SHP77 (cell line): Measurements from ENCODE around the gene SLC16A7.

Experiments
- DNase-seq, 2 experiments: peaks; one replicate each; lab custom pipeline; 2025; lab: John Stamatoyannopoulos, UW

SLC16A7 gene

DNA sequence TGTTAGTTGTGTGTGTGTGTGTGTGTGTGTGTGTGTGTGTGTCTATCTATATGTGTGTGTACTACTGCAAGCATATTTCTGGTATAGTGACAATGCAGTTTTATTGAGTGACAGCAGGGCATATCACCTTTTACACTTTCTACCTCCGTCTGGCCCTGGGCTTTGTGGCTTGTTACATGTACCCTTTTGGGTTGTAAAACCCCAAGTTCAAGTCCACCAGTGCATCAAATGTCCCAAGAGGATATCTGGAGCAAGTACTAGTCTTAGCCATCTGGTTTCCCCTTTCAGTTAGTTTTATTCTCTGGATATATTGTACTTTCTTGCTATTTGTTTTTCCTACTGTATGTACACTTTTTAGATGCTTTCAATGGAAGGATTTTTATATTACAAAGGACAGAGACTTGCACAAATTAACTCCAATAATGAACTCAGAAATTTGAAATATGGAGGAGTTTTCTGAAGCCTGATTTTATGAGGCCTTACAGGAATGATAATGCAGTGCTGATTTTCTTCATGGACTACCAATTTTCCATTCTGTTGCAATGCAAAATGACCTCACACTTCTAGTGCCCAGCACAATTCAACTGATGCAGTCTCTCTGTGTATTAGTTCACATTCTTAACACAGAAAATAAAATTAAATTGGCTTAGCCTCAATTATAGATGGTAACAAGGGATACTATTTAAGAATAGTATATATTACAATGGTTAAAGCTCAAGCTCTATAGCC, 29.1 kb downstream of the SLC16A7 start:
- DNase-seq, result no peak

DNA sequence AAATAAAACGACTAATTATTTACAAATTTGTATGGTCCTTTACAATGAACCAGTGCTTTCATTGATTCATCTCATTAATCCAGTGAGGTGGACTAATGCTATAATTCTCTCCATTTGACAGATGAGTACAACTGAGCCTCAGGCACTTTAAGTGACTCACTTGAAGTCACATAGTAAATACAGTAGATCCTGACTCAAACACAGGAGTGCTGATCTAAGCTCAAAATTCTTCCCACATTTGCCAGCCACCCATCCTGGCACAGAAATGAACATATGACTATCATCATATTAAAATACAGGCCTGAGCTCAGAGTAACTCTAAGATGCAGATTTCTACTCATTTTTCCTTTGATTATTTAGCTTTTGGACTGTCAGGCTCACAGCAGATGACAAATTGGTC, 30.6 kb downstream of the SLC16A7 start:
- DNase-seq, result no peak

DNA sequence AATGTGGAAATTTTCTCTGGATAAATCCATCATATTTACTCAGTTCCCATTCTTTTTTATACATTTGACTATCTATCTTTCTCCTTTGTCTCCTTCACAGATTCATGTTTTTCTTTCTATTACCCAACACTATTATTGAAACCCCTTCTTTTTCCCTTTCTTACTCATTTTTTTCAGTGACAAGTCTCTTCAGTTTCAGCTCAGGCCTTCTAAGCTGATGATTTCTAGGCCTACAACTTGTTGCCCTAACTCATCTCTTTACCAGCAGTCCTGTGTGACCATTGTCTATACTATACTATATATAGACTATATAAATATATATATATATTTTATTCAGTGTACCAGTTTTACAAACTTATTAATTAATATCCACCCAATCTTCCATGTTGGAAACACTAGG, 31.8 kb downstream of the SLC16A7 start:
- no peak for DNase-seq

DNA sequence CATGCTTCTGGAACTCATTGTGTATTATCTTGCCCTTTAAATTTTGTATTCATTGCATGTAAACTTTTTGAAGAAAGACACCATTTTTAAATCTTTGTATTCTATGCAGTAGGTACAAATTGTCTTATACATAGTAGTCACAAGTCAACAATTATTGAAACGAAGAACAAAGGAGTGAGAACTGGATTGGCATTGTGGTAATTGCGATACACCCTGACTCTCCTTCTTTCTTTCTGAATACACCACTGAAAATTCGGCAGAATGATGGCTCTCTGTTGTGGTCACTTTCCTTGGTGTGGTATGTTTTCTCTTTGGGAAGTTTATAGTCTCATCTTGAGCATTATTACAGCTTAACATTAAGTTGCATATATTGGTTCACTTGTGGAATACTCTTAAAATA, 34.1 kb downstream of the SLC16A7 start:
- no peak for DNase-seq

DNA sequence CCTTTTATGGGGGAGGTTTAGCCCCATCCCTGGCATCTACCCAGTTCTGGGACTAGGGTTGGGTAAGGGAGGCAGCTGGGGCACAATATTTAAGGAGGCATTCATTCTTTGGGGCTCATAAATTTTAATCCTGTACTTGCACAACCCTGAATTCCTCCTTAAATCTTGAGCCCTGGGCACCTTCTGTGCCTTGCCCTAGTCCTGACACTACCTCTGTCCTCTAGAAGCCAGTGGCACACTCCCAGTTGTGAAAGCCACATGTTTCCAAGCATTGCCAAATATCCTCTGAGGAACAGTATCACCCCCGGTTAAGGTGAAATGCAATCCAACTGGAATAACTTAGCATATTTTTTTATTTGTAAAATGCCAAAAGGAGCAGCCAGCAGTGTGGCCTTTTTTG, 36.6 kb downstream of the SLC16A7 start:
- no peak for DNase-seq

DNA sequence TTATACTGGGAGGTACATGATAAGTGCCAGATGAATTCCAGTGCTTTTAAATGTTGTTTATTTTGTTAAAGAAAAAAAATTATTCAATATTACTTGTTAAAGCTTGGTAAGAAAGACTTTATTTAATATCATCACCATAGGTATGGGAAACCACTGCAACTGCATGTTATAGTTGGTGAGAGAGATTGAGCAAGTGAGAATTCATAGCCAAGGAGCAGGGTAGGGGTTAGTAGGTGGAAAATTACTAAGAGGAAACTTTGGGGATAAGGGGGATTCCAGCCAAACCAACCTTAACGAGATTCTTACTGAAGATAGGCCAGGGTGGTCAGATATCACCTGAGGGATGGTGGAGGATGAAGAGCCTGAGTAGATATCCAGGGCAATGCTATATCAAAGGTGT, 38.4 kb downstream of the SLC16A7 start:
- no peak for DNase-seq

DNA sequence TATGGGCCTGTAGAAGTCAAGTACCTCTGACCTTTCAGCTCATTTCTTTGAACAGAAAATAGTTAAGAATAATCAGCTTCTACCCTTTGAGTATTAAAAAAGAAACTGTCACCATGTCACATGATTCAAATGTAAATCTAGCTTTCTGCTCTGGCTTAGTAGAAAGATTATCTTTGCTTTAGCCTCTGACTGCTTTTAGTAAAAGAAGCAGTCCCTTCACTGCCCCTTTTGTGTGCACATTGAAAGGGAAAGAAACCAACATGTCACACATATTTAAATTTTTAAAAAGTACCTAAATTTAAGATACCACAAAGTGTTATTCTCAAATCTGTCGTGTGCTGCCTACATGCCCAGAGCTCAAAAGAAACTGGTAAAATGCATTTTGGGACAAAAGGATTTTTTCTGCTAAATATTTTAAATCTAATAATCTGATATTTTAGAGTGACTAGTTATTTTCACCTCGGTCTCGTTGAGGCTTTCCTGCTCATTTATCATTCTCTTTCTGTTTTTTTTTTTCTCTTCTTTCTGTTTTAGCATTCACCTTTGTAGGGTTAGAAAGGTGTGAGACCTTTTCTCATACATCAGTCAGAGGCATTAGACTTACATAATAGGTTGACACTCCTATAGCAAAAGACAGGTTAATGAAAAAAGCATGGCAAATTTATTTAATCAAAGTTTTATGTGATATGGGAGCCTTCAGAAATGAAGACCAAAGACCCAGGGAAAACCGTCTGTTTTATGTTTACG, 41.3 kb downstream of the SLC16A7 start:
- DNase-seq, result no peak

DNA sequence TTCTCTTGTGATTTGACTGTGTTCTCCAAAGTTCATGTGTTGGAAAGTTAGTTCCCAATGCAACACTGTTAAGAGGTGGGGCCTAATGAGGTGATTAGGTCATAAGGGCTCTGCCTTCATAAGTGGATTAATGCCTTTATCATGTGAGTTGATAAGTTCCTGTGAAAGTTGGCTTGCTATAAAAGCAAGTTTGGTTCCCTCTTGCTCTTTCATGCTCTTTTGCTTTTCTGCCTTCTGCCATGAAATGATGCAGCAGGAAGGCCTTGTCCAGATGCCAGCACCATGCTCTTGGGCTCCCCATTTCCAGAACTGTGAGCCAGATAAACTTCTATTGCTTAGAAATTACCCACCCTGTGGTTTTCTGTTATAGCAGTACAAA, 41.9 kb downstream of the SLC16A7 start:
- DNase-seq, result no peak

DNA sequence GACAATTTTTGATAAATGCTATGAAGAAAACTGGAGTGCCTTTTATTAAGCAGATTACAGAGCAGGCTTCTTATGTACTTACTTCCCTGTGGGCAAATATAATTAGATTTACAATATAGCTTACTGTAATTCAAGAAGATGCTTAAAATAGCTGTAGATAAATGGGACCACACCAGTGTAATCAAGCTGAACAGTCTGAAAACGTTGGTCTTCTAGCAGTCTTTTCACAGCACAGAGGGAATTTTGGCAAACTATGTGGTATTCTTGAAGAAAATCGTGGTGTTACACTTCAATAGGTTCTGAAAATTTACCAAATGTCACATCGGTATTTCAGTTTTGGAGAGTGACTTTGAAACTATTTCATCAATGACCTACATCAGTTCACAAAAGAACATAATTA, 47.7 kb downstream of the SLC16A7 start:
- no peak for DNase-seq

DNA sequence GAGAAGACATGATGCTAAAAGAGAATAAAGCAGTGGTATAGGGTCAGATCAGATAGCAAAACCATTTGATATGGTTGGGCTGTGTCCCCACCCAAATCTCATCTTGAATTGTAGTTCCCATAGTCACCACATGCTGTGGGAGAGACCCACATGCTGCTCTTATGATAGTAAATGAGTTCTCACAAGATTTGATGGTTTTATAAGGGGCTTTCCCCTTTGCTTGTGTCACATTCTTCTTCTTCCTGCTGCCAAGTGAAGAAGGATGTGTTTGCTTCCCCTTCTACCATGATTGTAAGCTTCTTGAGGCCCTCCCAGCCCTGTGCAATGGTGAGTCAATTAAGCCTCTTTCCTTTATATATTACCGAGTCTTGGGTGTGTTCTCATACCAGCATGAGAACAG, 49.4 kb downstream of the SLC16A7 start:
- no peak for DNase-seq

DNA sequence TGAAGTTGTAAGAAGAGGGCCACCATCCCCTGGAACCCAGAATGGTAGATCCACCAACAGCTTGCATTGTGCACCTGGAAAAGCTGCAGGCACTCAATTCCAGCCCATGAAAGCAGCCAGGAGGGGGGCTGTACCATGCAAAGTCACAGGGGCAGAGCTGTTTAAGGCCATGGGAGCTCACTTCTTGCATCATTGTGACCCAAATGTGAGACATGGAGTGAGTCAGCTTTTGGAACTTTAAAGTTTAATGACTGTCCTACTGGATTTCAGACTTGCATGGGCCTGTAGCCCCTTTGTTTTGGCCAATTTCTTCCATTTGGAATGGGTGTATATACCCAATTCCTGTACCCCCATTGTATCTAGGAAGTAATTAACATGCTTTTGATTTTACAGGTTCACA, 50.8 kb downstream of the SLC16A7 start:
- DNase-seq, result no peak

DNA sequence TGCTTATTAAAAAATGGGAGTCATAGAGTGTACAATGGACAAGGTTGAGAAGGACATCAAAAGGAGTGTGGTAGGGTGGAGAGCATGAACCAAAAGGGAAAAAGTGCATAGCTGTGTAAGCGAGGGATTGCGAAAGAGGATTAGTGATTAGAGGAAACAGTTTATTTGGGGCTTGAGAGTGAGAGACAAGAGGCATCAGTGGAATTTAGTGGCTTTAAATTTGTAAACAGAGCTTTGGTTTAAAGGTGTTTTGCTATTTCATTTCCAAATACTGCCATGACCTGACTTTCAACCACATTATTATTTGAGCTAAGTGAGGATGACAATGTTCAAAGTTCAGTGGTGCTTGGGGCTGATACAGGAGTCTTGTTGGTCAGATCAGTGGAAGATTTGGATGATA, 53.4 kb downstream of the SLC16A7 start:
- DNase-seq, result no peak

DNA sequence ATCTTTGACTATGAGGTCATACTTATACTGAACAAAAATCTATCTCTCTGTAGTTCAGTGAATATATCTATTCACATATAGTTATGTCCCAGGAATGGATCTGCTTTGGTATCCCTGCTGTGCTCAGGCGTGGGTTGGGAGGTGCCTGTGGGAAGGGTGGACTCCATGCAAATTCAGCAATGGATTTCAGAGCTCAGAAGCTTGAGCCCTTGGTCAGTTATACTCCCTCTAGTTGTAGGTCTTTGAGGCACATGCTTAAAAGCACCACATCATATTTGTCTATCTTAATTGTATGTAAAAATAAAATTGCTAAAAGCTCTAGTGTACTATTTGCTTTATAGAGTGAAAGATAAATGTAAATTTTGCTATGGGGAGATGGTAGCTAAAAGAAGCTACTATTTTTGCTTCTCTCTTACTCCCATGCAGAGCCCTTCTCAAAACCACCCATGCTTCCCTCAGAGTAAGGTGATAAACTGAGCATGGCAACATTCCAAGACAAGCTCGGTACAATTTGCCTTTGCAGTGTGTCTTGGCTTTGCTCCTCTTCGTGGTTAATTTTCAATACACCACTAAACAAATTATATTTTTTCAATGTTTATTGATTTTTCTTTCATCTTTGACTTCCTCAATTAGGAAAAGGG, 54.9 kb downstream of the SLC16A7 start:
- no peak for DNase-seq

DNA sequence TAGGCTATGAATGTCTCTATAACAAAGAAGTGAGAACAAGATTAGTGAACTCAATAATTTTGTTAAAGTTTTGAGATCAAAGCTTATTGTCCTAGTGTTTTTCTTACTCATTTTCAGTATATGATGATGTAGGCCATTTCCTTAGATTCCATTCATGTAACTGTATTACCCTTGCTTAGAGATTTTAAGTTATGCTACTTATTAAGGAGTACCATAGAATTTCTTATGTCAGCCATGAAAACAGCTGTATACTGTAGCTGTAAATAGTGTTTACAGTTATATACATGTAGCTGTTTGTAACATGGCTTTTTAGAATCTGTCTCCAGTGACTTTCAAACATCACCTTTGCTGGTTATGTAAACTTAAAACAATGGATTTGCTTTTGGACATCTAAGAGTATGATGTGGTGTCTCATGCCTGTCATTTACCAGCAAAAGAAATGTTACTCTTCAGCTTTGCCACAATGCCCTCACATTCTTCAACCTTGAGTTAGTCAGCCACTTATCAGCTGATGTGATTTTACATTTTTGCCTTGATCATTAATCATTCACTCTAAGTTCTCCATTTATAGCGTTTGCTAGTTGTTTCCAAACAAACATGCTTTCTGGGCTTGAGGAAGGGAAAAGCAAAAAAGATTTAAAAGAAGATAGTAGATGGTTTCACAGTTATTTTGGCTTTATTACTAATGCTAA, 55.5 kb downstream of the SLC16A7 start:
- DNase-seq, result no peak

DNA sequence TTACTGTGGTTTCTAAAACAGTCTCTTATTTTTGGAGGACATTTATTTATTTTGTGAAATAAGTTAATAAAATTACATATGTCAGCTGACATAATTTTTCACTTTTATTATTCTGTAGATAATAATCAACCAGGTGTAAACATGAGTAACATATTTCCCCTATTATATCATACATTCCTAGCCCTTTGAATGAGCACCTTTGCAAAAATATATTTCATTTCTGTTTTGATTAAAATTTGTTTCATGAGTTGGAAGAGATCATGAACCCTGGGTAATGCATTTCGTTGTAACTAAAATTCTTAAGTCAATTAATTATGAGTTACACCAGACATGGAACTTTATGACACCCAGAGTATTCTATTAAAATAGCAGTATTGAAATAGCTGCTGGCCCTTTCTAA, 56.3 kb downstream of the SLC16A7 start:
- no peak for DNase-seq

DNA sequence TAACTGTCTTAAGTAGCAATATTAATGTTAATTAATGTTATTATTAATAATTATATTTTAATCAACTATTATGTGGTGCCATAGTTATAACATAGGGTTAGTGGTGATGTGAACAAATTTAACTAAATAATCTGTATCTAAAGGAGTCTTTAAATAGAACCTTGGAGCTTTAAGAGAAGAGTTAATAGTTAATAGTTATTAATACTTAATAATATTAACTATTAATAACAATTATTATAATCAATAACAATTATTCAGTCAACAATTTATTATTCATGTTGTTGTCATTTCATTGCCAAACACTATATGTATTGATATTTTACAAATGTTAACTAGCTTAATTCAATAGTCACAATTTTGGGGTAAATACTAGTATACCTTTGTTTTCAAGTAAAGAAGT, 58.2 kb downstream of the SLC16A7 start:
- DNase-seq, result no peak

DNA sequence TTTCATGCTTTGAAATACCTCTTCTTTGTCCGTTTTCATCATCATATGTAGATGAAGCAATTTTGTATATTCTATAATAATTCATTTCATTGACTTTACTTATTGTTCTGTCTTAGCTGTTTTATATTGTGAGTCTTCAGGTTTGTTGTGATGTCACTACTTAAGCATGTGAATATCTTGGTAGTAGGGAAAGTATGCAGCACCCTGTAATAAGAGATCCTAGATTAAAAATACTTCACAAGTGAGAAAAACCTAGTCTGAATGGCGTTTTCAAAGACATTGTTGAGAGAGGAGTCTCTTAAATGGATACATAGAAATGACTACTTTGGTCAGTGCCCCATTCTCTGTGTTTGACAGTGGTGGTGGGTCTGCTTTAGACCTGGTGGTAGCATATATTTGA, 61.4 kb downstream of the SLC16A7 start:
- DNase-seq, result no peak

DNA sequence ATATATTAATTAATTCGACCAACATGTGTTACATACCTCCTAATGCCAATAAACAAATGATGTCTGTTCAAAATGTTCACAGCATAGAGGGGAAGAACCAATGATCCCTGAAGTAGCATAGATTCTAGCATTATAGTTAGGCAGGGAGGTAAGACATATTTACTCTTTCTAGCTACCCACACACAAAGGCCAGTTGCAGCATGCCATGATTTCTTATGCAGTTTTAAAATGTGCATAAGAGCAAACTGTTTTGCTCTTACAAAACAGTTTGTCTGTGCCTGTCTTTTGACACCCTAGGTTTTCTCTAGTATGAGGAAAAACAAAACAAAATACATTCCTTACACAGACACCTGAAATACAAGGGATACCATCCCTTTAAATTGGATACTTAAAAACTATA, 61.9 kb downstream of the SLC16A7 start:
- DNase-seq, result no peak

DNA sequence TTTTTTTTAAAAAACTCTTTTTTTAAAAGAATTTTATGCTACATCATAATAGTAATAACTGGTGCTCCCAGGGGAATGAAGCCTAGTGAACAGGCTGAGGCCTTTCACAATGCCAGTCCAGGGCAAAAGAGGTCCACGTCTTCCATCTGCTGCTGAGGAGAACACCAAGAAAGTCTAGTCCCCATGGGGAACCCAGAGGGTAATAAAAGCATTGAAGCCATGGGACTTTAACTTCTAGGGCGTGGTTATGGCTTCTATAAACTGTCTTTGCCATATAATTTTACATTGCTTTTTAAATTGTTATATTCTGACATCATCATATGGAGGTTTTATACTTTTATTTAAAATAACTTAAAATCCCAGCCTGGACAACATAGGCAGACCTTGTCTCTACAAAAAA, 64.3 kb downstream of the SLC16A7 start:
- no peak for DNase-seq

DNA sequence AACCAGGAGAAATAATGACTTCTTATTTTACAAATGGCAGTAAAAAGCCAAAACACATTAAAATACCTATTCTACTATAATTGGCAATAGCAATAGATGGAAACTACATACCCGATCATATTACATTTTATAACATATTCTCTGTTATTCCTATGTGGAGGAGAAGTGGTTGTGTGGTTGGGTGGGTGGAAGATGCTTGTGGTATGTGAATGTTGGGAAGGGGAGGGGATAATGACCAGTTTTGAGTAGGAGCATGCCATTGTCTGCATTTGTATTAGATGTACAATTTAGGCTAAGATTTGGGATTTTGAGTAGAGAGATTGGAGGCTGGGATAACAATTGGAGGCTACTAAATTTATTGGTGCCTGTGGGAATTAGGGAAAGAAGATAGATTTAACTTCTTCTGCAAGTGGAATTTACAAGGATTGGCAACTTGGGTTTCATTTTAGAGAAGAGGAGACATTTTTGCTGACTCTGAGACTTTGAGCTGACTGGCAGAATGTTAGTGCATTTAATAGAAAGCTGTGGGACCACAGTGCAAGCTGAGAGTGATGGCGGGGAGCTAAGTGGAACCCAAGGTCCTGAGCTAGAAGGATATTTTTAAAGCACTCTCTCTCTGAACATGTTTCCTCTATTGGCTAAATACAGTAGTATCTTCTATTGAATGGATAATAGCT, 65.2 kb downstream of the SLC16A7 start:
- no peak for DNase-seq

DNA sequence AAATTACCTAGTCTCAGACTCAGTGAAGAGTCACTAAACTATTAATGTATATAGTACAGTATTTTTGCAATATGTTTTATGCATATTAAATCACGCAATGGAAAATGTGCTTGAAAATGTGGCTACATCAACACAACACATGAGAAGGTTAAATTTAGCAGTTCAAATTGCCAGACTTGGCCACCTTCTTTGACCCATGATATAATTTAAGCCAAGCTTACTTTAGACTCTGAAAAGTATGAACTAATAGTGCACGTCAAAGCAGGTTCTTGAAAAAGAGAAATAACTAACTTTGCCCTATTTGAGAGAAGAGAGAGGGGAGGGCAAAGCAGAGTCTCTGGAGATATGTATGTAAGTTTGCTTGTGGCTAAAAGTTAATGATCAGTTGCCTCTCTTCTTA, 68.7 kb downstream of the SLC16A7 start:
- no peak for DNase-seq

DNA sequence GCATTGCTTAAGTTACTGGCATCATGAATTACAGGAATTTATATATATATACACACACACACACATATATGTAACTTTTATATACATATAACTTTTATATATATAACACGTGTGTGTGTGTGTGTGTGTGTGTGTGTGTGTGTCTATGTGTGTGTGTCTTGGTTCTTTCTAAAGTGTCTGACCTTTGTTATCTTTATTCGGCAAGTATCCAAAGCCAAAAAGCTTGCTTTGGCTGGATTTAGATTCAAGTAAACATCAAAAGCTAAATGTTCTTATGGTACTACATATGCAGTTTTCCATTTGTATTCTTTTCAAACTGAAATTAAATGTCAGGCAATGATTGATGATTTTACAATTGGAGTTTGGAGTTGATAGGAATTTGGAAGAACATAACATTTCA, 69.9 kb downstream of the SLC16A7 start:
- DNase-seq, result no peak
